B cell (primary cell): ENCODE results near the gene YWHAE.

Experiments used
- EZH2 ChIP-seq: IDR thresholded peaks from 2 replicates; pipeline ENCODE4 v1.6.1; 2012; ENCODE audit warnings: borderline replicate concordance, low read depth, mild to moderate bottlenecking, moderate library complexity, low read length; ENCODE audit not compliant: insufficient read depth, poor library complexity, severe bottlenecking
- TF ChIP-seq, protein P1 (sequence below): fragments of 200-600 bp; IDR thresholded peaks from one replicate; pipeline ENCODE4 v1.8.0; 2022; ENCODE audit warnings: antibody characterized with exemption, mild to moderate bottlenecking

DNA sequence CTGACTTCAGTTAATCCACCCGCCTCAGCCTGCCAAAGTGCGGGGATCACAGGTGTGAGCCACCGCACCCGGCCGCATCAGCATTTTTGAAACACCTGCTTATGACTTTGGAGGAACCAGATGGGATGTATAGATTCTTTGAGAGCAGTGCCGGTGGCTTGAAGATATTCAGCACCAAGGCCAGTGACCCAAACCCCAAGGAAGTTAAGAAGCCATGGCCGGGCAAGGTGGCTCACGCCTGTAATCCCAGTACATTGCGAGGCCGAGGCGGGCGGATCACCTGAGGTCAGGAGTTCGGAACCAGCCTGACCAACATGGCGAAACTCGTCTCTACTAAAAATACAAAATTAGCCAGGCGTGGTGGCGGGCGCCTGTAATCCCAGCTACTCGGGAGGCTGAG is 76.7 kb downstream of the YWHAE start:
- TF ChIP-seq, protein P1, sequence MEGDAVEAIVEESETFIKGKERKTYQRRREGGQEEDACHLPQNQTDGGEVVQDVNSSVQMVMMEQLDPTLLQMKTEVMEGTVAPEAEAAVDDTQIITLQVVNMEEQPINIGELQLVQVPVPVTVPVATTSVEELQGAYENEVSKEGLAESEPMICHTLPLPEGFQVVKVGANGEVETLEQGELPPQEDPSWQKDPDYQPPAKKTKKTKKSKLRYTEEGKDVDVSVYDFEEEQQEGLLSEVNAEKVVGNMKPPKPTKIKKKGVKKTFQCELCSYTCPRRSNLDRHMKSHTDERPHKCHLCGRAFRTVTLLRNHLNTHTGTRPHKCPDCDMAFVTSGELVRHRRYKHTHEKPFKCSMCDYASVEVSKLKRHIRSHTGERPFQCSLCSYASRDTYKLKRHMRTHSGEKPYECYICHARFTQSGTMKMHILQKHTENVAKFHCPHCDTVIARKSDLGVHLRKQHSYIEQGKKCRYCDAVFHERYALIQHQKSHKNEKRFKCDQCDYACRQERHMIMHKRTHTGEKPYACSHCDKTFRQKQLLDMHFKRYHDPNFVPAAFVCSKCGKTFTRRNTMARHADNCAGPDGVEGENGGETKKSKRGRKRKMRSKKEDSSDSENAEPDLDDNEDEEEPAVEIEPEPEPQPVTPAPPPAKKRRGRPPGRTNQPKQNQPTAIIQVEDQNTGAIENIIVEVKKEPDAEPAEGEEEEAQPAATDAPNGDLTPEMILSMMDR, result no peak
- TF ChIP-seq EZH2, result no peak
